HG03565 (cell line): Measurements from ENCODE around the gene HTRA3.

Source experiments
- ATAC-seq: cut with Tn5 transposase; IDR thresholded peaks from one replicate; pipeline ENCODE4 v1.9.1; 2021; ENCODE audit warnings: mild to moderate bottlenecking, moderate library complexity; ENCODE audit not compliant: unreplicated experiment

Gene HTRA3

DNA sequence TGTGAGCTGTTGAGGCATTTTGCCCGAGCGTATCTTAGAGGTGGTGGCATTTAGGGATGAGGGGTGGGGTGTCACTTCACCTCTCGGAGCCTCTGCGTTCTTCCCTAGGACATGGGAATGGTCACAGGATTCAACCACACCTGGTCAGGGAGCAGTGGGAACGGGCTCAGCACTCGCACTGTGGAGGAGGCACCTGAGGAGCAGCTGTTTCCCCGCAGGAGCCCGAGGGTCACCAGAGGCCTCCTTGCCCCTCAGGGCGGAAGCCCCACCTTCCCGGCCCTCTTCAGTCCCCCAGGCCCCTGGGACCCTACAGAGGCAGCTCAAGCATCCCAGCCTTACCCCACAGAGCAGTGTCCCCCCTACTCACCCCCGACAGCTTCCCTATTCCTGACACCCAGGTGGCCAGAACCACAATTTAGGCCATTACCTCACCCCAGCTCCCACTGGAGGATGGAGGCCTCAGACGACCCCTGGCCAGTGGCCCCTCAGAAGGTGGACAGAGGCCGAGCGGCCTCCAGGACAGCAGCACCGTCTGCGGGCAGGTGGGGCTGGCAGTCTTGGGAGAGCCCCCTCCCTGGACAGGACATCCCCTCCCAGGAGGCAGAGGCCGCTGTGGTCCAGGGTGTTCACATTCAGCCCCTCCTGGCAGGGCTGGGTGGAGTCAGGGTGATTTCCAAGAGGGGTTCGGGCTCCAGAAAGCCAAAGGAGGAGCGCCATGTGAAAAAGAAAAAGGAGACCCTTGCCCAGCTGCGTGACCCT, 4.2 kb upstream of the HTRA3 start:
- no peak for ATAC-seq

DNA sequence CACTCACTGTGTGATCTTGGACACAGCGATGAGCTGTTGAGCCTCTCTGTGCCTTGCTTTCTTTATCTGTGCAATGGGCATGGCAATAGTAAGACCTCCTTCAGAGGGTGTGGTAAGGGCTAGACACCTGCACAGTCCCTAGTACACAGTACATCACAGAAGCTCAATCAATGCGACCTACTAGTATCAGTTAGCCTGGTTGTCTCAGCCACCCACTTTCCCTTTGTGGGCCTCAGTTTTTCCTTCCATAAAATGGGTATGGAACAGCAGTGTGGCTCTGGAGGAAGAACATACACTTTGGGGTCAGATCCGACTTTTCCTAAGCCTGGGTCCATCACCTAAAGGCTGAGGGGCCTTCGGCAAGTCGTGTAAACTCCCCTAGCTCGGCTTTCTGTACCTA, 3.5 kb upstream of the HTRA3 start:
- no peak for ATAC-seq

DNA sequence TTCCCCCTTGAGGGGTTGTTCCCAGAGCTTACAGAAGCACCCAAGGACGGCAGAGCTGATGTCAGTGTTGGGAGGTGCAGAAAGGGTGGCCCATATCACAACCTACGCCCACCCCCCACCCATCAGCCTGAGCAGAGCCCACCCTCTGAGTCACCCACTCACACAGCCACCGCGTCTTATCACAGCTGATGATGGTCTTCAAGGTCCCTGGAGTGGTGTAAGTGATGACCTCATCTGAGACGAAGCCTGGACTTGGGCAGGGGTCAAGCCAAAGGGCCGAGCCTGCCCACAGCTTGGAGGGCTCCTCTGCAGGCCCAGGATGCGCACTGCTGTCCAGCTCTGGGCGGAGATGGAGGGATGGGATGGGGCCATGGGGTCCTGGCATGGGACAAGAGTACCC, 3.0 kb upstream of the HTRA3 start:
- ATAC-seq = no peak

DNA sequence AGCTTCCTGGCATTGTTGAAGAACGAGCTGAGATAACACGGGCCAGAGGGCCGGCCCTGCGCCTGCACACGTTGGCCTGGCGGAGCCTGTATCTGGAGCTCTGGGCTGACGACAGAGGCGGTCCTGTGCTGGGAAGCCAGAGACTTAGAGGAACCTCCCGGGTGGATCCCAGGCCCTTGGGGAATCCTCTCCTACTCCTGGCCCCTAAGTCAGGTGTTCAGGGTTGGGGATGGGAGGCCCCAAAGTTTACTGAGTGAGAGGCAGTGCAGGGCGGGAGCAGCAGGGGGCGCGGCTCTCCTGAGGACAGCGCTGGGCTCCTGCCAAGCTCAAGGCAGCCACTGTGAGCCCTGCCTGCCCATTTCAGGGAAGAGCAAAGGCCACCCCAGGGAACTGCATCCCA, 2.5 kb upstream of the HTRA3 start:
- no peak for ATAC-seq

DNA sequence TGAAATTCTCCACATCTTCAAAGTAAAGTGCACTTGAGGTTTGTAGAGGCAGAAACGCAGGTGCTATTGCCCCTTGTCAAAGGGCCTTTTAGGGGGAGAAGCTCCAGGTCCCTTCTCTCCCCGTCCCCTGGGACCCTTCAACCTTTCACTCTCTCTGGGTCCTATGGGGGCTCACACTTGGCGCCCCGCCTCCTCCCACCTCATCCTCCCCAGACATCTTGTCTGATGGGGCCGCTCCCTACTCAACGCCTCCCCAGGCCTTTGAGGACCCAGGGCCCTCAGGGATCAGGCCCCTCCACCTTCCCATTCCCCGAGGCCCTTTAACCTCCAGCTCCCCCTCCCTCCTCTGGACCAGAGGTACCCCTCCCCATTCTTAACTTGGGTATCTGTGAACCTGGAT, 1.3 kb upstream of the HTRA3 start:
- ATAC-seq = no peak

GRCh38 chr4:8268901-8269534, 536 bp upstream of the HTRA3 start:
- ATAC-seq = no peak

- no peak for ATAC-seq
These were observed 841 bp downstream of the HTRA3 start for GRCh38 chr4:8270418-8270771.

DNA sequence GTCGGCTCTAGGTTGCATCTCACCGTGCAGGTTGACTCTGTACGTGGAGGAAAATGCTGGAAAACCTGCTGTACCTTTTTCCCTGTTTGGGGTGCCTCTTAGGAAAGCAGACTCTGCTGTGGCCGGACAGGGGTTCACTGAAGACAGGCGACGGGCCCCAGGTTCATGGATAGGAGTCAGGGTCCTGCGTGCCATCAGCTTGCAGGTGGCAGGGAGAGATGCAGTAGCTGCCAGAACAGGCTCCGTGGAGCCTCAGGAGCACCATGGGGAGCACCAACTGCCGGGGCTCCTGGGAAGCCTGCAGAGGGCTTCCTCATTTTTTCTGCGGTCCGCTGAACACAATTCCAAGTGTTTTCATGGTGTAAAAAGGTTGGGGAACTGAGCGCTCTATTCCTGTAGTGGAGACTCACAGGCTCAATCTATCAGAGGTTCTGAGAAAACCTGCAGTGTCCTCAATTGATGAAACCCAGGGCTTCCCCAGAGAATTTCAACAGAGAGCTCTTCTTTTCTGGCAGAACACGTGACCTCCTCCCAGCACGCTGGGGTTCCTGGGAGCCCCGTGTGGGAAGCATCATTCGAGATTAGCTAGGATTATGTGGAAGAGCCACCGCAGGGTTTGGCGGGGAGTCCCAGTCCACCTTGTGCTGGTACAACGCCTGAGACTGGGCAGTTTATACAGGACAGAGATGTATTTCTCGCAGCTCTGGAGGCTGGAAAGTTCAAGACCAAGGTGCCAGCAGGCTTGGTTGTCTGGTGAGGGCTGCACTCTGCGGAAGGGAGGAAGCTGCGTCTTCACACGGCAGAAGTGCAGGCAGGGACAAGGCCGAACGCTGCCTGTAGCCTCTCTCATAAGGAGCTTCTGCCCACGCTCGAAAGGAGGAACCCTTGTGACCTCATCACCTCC, 1.6 kb downstream of the HTRA3 start:
- no peak for ATAC-seq

GRCh38 chr4:8271821-8272220, 2.3 kb downstream of the HTRA3 start:
- ATAC-seq = no peak

GRCh38 chr4:8272472-8273428, 3.2 kb downstream of the HTRA3 start:
- ATAC-seq = no peak

- no peak for ATAC-seq
These were observed 3.9 kb downstream of the HTRA3 start for GRCh38 chr4:8273450-8273849.

DNA sequence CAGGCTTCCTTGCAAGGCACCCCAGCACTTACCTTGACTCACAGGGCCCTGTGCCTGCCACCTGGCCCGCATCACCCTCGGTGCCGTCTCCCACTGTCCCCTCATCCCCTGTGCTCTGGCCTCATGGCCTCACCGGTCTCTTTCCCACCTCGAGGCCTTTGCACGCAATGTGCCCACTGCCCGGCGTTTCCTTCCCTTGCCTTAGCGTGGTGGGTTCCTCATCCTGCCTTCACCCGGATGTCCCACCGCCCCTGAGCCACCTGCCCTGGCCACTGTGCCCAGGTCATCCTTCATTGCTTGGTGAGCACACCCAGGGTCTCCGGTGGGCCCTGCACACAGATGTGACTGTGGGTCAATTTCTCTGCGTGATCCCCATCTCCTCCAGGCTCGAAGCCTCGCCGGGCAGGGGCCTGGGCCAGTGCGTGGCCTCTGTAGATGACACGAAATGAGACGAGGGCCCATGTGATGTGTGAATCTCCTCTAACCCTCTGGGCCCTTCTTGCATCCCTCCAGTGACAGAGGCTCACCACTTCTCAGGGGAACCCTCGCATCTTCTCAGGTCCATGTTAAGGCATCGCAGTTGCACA, 4.6 kb downstream of the HTRA3 start:
- ATAC-seq = no peak

DNA sequence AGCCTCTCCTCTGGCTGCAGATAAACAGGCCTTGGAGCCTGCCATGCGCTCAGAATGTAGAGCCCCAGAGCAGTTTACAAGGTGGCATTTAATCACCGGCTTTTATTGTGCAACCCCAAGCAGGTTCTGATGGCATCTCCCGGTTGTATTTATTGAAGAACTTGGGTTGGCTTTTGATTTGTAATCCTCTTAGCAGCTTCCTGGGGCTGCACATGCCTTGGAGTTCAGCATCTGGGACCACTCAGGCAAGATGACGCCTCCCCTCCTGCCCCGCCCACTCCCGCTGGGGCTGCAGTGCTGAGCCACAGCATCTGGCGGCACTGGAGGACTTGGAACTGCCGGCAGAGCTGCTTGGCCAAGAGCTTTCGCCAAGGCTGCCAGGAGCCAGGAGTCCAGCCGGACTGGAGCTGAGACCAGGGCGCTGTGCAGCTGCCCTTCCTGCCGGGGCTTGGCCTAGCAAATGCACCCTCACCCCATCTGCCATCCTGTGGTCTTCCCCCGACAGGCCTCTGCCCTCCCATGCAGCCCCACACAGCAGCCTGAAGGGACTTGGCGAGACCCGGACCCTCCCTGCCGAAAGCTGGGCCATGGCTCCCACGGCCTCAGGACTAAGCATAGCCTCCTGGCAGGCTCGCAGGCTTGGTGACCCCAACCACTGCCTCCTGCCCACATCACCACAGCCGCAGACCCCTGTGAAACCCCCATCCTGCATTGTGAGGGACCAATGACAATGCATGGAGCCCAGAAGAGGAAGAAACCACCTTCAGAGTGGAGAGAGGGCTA, 5.4 kb downstream of the HTRA3 start:
- no peak for ATAC-seq

DNA sequence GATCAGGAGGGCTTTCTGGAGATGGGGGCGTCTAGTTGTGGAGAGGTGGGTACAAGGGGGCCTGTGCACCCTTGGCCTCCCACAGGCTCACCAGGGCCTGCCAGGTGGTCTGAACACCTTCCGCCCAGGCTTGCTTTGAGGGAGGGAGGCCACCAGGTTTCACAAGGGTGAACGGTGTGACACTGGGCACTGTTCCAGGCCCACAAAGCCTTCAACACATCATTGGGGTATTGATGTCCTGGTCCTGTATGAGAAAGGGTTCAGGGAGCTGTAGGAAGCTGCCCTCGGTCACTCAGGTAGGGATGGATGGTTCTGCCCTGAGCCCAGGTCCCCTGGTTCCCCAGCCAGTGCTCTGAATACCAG, 6.0 kb downstream of the HTRA3 start:
- no peak for ATAC-seq

- ATAC-seq = no peak
These were observed 7.0 kb downstream of the HTRA3 start for GRCh38 chr4:8276358-8277240.

DNA sequence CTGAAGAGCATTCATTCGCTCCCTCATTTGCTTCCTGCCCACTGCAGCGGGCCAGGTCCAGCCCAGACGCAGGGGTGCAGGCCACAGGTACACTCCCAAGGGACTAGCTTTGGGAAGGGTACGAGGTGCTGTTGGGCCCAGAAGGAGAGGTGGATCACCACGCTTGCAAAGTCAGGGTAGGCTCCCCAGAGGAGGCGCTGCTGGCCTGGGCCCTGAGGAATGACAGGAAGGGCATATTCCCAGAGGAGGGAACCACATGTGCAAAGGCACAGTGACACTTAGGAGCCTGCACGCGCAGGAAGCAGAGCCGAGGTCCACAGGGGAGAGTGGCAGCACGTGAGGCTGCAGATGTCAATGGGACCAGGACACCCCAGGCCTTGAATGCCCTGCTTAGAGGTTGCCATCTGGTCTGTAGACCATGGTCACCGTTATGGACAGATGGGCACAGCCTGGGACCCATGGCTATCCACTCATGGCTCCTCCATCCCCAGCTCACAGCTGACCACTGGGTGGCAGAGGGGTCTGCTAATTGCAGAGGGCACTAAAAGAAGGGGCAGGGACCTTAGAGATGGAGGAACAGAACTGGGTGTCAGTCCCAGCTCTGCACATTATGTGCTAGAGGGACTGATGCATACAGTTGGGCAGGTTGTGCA, 7.9 kb downstream of the HTRA3 start:
- no peak for ATAC-seq

- no peak for ATAC-seq
These were observed 8.4 kb downstream of the HTRA3 start for GRCh38 chr4:8278009-8278395.
